DMS114 treated with DMSO at 0.1 percent for 48 hours (cell line): ENCODE measurements around the gene ANKRD44.
"Not testable (repeated sequence)": the region's sequence is repeated elsewhere in the genome, so short reads cannot be mapped to it uniquely, and the experiment has no call there.

Experiments
- DNase-seq: peaks from one replicate; lab custom pipeline; 2025; ENCODE audit not compliant: unreplicated experiment; lab: John Stamatoyannopoulos, UW

ANKRD44 gene

DNA sequence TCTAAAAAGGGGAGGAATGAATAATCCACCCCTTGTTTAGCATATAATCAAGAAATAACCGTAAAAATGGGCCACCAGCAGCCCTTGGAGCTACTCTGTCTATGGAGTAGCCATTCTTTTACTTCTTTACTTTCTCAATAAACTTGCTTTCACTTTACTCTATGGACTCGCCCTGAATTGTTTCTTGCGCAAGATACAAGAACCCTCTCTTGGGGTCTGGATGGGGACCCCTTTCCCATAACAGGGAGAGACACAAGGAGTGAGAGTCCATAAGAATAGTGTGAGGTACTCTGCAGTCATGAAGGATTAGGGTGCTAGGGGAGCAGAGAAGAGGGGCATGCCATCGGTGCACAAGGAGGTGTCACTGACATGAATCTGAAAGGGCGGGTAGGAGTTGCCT is 224.9 kb downstream of the ANKRD44 start:
- no peak for DNase-seq

DNA sequence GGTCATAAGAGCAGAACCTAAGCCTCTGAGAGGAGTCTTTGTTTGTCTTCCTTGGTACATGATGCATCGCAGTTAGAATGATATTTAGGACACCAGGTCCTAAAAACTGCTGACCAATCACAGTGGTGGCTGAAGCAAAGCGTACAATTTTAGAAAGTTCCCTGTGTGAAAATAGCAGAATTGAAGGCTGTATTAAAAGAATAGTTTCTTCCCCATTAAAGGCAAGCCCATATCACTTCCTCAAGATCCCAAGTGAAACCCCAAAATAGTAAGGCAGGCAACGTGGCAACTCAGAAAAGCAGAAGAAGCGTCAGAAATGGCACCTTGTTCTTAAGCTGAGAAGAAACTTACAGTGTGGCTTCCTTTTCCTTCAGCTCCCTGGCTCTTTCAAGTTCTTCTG is 229.3 kb downstream of the ANKRD44 start:
- no peak for DNase-seq

DNA sequence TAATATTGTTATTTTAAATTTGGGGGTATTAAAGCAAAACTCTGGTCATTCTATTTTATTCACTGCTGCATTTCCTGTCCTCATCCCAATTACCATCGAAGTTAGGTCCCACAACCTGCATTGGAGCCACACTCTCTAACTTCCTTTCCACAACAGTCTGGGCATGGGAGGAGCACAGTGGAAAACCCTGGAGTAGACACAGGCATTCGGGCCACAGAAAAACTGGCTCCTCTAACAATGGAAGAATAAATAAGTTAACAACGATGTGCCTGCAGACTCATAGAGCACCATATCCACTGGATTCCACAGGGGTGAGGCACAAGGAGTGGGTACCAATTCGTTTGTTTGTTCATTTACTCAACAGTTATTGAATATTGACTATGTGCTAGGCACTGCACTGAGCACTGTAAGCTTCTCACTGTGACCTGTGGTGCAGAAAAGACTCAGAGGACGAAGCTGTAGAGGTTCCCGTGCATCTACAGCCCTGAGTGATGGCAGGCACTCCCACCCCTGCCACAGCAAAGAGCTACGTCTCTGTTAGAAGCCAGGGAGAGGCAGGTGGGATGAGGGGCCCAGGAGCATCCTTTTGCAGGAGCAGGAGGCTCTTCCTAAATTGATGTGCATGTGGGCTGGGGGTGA is 229.9 kb downstream of the ANKRD44 start:
- DNase-seq, result no peak

DNA sequence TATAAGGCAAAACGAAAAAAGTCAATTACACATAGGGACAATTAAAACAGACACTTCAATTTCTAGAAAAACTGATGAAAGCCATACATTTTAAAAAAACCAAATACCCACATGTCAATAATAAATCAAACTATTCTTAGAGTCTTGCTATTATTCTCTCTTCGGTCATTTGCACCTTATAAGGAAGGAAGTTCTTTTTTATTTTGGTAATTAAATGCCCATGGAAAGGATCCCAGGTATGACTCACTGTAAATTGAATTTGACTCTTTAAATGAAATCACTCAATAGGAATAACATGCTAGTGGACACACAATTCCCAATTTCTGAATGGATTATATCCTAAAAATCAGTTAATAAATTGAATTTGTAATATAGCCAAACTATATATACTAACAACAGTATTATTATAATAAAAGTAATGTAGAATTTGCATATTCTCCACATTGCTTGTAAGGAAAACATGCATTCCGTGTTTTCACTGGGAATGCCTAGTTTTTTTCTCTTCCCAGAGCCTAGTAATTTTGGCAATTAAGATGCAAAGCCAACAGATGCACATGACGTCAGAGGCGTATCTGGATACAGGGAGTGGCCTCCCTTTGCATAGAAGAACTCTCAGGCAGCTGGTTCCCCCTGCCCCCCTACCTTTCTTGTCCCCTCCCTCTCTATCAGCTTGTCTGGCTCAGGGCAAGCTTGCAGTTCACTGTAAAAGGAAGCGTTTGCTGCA is 230.6 kb downstream of the ANKRD44 start:
- no peak for DNase-seq

DNA sequence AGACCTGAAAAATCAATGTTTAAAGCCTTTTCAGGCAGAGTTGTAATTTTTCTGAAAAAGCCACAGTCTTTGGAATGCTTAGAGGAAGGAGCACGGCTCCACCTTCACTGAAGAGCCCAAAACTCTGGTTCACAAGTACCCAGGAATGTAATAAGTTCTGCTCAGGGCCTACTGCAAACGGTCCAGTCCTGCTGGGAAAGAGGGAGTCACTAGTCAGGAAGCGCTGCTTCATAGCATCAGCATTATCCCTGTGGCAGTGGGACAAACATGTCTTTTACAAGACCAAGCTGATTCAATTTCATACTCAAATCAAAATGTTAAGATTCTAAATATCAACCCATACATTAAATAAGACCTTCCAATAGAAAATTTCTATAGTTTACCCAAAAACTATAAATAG is 231.2 kb downstream of the ANKRD44 start:
- no peak for DNase-seq

DNA sequence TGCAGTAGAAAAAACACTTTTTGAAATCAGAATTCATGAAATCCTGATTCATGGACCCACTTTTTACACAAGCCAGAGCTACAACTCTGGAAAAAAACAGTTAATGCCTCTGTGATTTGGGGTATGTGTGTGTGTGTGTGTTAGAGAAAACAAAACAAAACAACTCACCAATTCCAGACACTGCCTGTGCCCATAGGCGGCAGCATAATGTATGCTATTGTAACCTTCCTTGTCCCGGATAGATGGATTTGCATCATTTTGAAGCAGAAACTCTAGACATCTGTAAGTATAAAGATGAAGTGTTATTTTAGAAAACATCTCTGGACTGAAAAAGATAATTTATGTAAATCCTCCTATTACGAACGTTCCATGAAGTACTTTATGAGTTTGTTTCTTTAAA is 232.0 kb downstream of the ANKRD44 start:
- no peak for DNase-seq

DNA sequence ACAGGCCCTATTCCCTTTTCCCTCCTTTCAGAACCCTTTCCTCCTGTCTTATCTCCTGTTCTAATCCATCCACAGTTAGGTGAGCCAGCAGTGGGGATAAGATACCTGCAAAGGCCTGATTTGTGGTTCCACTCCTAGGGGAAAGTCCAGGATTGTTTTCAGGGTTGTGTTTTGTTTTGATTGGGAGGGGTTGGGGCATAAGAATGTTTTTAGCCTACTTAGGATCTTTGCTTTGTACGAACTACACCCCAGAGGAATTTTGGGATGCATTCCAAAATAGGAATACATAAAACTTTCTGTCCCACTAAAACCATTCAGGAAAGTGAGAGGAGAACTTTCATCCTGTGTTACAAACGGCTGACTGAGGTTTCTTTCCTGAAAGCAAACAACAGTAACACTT is 233.2 kb downstream of the ANKRD44 start:
- no peak for DNase-seq

DNA sequence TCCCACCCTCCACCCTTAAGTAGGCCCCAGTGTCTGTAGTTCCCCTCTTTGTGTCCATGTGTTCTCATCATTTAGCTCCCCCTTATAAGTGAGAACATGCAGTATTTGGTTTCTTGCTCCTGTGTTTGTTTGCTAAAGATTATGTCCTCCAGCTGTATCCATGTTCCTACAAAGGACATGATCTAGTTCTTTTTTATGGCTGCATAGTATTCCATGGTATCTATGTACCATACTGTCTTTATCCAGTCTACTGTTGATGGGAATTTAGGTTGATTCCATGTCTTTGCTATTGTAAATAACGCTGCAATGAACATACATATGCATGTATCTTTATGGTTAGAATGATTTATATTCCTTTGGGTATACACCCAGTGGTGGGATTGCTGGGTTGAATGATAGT is 233.9 kb downstream of the ANKRD44 start:
- DNase-seq, result no peak

DNA sequence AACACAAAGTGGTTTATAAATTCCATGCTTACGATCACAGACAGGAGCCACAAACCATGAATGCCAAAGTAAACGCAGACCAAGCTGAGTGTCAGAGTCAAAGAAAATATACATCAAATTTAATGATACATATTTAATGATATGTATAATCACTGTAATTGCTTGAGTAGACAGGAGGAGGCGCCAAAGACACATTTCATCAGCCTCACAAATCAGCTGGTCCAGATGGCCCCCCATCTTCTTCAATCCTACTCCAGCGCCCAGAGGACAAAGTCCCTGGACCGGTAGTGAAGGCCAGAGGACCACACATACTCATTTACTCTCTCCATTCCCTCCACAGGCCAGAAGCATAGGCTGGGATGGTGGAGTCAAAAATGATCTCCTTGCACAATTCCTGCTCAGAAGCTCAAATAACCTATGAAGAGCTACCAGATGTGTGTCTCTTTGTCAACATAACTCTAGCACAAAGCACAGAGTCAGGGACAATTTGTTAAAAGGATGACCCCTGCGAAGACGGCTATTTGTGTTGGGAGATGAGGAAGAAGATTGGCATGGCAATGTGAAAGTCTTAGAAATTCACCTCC is 234.7 kb downstream of the ANKRD44 start:
- no peak for DNase-seq

DNA sequence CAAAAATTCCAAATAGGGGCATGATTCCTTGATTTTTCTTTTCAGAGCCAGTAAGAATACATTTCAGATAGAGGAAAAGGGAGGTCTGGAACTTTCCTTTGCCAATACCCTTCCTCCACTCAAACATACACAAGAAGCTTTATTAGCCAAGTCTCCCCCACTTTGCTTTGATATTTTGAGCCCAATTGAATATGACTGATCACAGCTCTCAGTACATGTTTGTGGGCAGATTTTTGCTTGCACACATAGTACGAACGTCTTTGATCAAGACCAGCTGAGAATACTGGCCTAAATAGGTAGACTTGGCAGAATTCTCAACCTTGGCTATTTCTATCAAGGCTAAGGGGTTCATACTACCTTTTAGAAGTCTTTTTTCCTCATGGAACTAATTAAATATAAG is 235.3 kb downstream of the ANKRD44 start:
- DNase-seq, result no peak

DNA sequence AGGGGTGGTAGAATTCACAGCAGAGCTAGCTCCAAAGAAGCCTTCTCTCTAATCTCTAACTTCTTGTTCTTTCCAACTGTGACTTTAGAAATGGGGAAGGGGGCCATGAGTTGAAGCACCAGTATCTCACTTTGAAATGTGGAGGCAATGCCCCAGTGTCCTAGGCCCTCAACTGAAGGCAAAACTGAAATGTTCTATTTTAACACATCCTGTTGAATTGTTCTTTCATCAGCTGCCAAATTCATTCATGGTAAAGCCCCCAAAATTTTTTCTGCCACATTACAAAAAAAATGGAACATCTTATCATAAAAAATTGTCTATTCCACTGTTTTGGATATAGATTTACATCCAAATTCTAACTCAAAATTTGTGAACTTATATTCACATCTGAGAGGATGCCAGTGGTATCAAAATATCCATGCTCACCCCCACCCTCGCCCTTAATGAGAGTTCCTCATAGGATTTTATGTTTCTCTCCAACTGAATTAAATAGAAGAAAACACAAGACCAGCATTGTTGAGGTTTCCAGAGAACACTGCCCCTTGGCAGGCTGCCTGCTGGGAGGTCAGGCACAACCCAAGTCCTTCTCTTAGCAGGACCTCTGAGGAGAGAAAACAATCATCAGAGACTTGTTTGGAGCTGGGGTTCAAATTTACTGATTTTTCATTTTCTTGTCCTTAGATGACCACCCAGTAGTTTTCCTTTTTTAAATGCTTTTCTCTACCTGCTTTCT is 236.7 kb downstream of the ANKRD44 start:
- no peak for DNase-seq

DNA sequence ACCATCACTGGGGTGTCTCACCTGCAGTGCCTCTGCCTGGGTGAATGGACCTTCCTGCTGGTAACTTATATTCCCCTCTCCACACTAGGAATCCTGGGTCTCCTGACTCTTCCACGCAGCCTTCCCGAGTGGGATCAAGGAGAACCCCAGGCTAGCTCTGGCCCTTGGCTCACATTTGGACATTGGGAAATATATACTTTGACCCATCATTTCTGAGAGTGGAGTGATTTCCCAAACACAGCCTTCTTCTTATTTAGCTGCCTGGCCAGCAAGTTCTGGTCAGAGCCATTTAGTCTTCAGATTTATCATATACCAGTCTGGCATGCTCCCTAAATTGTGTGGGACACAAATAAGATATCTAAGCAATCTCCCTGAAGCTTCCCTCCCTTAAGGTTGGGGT is 237.3 kb downstream of the ANKRD44 start:
- no peak for DNase-seq

DNA sequence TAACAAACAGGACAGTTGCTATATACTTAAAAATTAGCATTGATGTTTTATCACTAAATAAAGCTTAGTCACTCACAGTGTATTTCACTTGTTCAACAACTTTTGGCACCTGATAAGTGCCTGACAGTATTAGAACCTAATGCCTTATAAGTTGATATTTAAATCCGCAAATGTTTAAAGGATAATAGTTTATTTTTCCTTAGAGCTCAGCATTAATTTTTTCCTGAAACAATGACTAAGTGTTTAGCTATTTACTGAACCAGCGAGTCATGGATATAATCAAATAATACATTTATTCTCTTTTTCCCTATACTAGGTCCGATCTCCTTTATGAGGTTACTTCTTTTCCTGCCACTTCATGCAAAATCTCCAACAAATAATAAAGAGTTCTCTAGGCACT is 238.0 kb downstream of the ANKRD44 start:
- DNase-seq, result no peak

DNA sequence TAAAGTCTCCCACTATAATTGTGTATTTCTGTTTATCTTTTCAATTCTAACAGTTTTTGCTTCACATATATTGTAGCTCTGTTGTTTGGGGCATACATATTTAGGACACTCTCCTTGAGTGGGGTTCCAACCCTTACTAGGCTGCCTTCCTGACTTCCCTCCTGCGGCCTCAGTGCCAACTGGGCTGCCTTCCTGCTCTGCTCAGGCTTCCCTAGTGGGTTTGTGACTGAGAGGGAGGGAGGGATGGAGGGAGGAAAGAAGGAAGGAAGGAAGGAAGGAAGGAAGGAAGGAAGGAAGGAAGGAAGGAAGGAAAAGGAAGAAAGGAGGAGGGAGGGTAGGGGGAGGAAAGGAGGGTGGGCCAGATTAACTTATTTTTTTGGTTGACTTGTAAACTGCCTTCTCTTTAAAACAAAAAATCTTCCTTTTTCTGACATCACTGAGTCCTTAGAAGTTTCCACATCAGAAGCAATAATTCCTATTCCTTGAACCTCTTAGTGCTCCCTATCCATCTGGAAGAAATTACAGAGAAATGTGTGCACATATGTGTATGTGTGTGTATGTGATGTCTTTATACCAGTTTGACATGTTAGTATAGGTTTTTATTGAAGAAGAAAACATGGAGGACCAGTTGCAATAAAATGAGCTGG is 238.7 kb downstream of the ANKRD44 start:
- no peak for DNase-seq

DNA sequence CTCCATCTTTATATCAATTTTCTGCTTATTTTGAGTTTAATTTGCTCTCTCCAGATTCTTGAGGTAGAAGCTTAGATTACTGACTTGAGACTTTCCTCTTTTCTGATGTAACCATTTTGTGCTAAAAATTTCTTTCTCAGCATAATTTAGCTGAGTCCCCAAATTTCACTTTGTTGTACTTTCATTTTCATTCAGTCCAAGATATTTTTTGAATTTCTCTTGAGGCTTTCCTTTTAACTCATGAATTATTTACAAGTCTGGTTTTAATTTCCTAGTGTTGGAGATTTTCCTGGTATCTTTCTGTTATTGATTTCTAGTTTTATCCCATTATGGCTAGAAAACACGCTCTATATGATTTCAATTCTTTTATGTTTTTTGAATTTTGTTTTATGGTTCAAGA is 239.4 kb downstream of the ANKRD44 start:
- no peak for DNase-seq

DNA sequence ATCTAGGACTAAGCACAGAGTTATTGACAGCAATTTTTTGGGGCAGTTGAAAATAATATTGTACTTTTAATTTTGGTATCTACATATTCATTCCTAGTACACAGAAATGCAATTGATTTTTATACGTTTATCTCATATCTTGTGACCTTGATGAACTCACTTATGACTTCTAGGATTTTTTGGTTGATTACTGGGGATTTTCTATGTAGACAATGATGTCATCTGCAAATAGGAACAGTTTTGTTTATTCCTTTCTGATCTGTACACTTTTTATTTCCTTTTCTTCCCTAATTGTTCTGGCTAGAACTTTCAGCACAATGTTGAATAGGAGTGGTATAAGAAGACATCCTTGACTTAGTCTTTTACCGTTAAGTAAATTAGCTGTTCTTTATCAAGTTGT is 240.6 kb downstream of the ANKRD44 start:
- DNase-seq, result no peak

DNA sequence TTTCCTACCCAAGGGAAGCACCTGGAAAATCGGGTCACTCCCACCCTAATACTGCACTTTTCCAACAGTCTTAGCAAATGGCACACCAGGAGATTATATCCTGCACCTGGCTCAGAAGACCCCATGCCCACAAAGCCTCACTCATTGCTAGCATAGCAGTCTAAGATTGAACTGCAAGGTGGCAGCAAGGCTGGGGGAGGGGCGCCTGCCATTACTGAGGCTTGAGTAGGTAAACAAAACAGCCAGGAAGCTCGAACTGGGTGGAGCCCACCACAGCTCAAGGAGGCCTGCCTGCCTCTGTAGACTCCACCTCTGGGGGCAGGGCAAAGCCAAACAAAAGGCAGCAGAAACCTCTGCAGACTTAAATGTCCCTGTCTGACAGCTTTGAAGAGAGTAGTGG is 248.0 kb downstream of the ANKRD44 start:
- not testable (repeated sequence) for DNase-seq

DNA sequence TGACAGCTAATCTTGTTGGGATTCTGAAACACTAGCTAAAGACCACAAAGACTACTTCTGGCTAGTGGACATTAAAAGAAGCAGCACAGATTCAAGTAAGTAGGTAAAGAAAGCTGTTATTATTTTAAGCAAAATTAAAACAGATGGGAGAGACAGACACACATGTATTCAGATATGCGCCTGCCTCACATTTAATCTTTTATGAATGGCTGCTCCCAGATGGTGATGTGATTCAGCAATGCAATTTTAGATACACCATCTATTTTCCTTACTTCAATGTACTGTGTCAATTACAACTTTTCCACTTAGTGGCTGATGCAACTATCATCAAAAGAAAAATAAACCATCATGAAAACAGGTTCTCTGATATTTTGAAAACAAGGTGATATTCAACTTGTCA is 251.1 kb downstream of the ANKRD44 start:
- DNase-seq, result no peak

DNA sequence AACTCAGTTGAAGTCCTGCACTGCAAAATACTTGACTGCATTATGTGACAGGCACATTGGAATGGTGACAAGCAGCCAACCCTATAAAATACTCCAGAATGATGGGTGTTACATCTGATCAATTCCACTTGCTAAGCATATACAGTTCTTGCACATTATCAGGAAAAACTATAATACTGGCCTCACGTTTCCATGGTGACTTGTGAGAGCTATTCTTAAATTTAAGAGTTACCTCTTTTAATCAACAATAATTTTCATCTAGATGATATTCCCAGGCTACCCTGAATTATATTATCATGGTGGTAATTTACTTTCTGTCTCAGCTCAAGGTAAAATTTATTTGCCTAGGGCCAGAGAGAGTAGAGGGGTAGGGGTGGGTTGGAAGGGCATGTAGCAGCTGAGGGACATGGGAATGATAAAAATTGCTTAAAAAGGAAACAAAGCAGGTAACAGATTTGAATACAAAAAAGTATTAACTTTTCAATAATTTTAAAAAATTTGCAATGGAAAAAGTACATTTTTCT is 251.7 kb downstream of the ANKRD44 start:
- DNase-seq, result no peak

DNA sequence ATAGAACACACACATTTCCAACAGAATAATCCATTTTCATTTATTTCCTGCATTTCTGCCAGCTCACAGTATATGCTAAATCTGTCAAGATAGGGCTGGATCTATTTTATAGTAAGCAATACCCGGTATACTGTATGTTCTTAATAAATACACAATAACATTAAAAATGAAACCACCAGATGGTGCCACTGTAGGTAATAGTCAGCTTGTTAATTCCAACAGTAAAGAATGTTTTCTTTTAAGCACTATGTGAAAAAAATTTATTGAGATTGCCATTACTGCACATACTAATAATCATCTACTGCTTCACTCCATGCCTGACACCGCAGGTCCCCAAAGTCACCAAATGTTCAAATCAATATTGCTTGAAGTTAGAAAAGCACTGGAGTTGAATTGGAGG is 252.6 kb downstream of the ANKRD44 start:
- no peak for DNase-seq

DNA sequence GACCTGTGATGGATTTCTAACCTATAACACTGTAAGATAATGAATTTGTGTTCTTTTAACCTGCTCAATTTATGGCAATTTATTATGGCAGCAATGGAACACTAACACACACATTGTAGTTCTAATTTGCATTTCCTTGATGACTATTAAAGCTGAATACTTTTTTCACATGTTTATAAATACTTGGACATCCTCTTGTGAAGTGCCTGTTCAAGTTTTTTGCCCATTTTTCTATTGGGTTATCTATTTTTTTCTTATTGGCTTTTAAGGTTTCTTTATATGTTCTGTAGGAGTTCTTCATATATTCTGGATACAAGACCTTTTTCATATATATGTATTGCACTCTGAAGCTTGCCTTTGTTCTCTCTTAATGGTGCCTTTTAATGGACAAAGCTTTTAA is 255.5 kb downstream of the ANKRD44 start:
- DNase-seq, result no peak
